H9 (cell line): Measurements from ENCODE around the gene MGRN1. TPM values are rescaled to one million over a fixed set of nuclear protein-coding genes. Genes with fewer than 3 reads are reported as not detected.

ENCODE experiments used
- DNase-seq: peaks from one replicate; pipeline ENCODE4 v3.0.0-alpha.2; 2017
- H2AFZ ChIP-seq: one replicate; pipeline ENCODE4 v1.6.1; 2013; ENCODE audit warnings: mild to moderate bottlenecking, low read length, control low read depth, moderate library complexity
- H2AK5ac ChIP-seq: 2 replicates; pipeline ENCODE4 v1.6.1; 2013; ENCODE audit warnings: low read length, control low read depth, mixed read lengths; ENCODE audit not compliant: insufficient read length
- H2BK120ac ChIP-seq: one replicate; pipeline ENCODE4 v1.6.1; 2013; ENCODE audit warnings: low read depth, mild to moderate bottlenecking, low read length, control low read depth, inconsistent platforms; ENCODE audit not compliant: poor library complexity, severe bottlenecking
- H2BK12ac ChIP-seq: 2 replicates; pipeline ENCODE4 v1.6.1; 2013; ENCODE audit warnings: low read length, control low read depth, mixed read lengths, low read depth; ENCODE audit not compliant: insufficient read length
- H2BK15ac ChIP-seq: 2 replicates; pipeline ENCODE4 v1.6.1; 2013; ENCODE audit warnings: low read depth, low read length, control low read depth
- H2BK20ac ChIP-seq: one replicate; pipeline ENCODE4 v1.6.1; 2013; ENCODE audit warnings: low read depth, mild to moderate bottlenecking, low read length, control low read depth, inconsistent platforms; ENCODE audit not compliant: poor library complexity, severe bottlenecking
- H2BK5ac ChIP-seq: 2 replicates; pipeline ENCODE4 v1.6.1; 2013; ENCODE audit warnings: low read length, control low read depth, mixed read lengths; ENCODE audit not compliant: insufficient read length
- H3K14ac ChIP-seq: 2 replicates; pipeline ENCODE4 v1.6.1; 2013; ENCODE audit warnings: low read length, control low read depth; ENCODE audit not compliant: insufficient read depth
- H3K18ac ChIP-seq: 2 replicates; pipeline ENCODE4 v1.6.1; 2013; ENCODE audit warnings: low read depth, mild to moderate bottlenecking, mixed read lengths, low read length, control low read depth; ENCODE audit not compliant: insufficient read length
- H3K23ac ChIP-seq: 2 replicates; pipeline ENCODE4 v1.6.1; 2013; ENCODE audit warnings: low read length, control low read depth, mixed read lengths, low read depth; ENCODE audit not compliant: insufficient read length
- H3K23me2 ChIP-seq: 2 replicates; pipeline ENCODE4 v1.6.1; 2013; ENCODE audit warnings: low read depth, mild to moderate bottlenecking, mixed read lengths, low read length, control low read depth; ENCODE audit not compliant: insufficient read length, poor library complexity, severe bottlenecking
- H3K27ac ChIP-seq: 2 replicates; pipeline ENCODE4 v1.5.1; 2013; ENCODE audit warnings: low read length, control low read depth, mixed read lengths, low read depth; ENCODE audit not compliant: insufficient read length
- H3K27me3 ChIP-seq: 2 replicates; pipeline ENCODE4 v1.6.1; 2013; ENCODE audit warnings: low read length, control low read depth, inconsistent platforms; ENCODE audit not compliant: insufficient read depth
- H3K4ac ChIP-seq: 2 replicates; pipeline ENCODE4 v1.6.1; 2013; ENCODE audit warnings: low read depth, mild to moderate bottlenecking, control low read depth, inconsistent platforms, low read length, moderate library complexity
- H3K4me1 ChIP-seq: 2 replicates; pipeline ENCODE4 v1.6.1; 2013; ENCODE audit warnings: low read length, control low read depth, inconsistent platforms; ENCODE audit not compliant: insufficient read depth
- H3K4me2 ChIP-seq: 2 replicates; pipeline ENCODE4 v1.6.1; 2013; ENCODE audit warnings: low read length, control low read depth, mixed read lengths; ENCODE audit not compliant: insufficient read length, insufficient read depth
- H3K56ac ChIP-seq: 2 replicates; pipeline ENCODE4 v1.6.1; 2013; ENCODE audit warnings: low read depth, mild to moderate bottlenecking, mixed read lengths, low read length, control low read depth; ENCODE audit not compliant: insufficient read length
- H3K79me1 ChIP-seq: 2 replicates; pipeline ENCODE4 v1.6.1; 2013; ENCODE audit warnings: low read depth, mild to moderate bottlenecking, moderate library complexity, low read length, control low read depth, inconsistent platforms; ENCODE audit not compliant: insufficient read depth, poor library complexity, severe bottlenecking
- H3K79me2 ChIP-seq: 2 replicates; pipeline ENCODE4 v1.6.1; 2013; ENCODE audit warnings: low read length, control low read depth, inconsistent platforms; ENCODE audit not compliant: insufficient read depth
- H3K9ac ChIP-seq: 2 replicates; pipeline ENCODE4 v1.6.1; 2013; ENCODE audit warnings: low read length, control low read depth, mixed read lengths; ENCODE audit not compliant: insufficient read length; ENCODE audit errors: extremely low read depth
- H3K9me3 ChIP-seq: one replicate; pipeline ENCODE4 v1.6.1; 2013; ENCODE audit warnings: low read depth, low read length, inconsistent platforms; ENCODE audit not compliant: control insufficient read depth
- H3T11ph ChIP-seq: one replicate; pipeline ENCODE4 v1.6.1; 2013; ENCODE audit warnings: mild to moderate bottlenecking, low read length, control low read depth, inconsistent platforms
- H4K20me1 ChIP-seq: one replicate; pipeline ENCODE4 v1.6.1; 2013; ENCODE audit not compliant: control insufficient read depth, insufficient read length, insufficient read depth
- H4K5ac ChIP-seq: 2 replicates; pipeline ENCODE4 v1.6.1; 2013; ENCODE audit warnings: low read depth, mild to moderate bottlenecking, mixed read lengths, low read length, control low read depth; ENCODE audit not compliant: insufficient read length
- H4K8ac ChIP-seq: replicated peaks from 2 replicates; pipeline ENCODE4 v1.6.1; 2013; ENCODE audit warnings: low read length, control low read depth, mixed read lengths, low read depth; ENCODE audit not compliant: insufficient read length
- H4K91ac ChIP-seq: 2 replicates; pipeline ENCODE4 v1.6.1; 2013; ENCODE audit warnings: low read depth, mild to moderate bottlenecking, moderate library complexity, mixed read lengths, low read length, control low read depth; ENCODE audit not compliant: insufficient read length
- H3K27ac Mint-ChIP-seq, 3 experiments: 2 replicates in 2 of 3; 3 replicates in 1 of 3; pipeline ENCODE4 v1.8.0; 2020 to 2021; ENCODE audit warnings: mixed read lengths in 3 of 3, mild to moderate bottlenecking in 1 of 3, moderate library complexity in 1 of 3
- H3K27me3 Mint-ChIP-seq: 2 replicates; pipeline ENCODE4 v1.8.0; 2021; ENCODE audit warnings: low read depth, mild to moderate bottlenecking, moderate library complexity, mixed read lengths
- H3K36me3 Mint-ChIP-seq, 3 experiments: 2 replicates in 2 of 3; 3 replicates in 1 of 3; pipeline ENCODE4 v1.8.0; 2020 to 2021; ENCODE audit warnings: low read depth in 3 of 3, mixed read lengths in 3 of 3; ENCODE audit not compliant: insufficient read depth in 1 of 3
- H3K4me1 Mint-ChIP-seq, 2 experiments: 2 replicates each; pipeline ENCODE4 v1.8.0; 2020; ENCODE audit warnings: mixed read lengths in 2 of 2
- H3K4me3 Mint-ChIP-seq, 2 experiments: 2 replicates in 1 of 2; 3 replicates in 1 of 2; pipeline ENCODE4 v1.8.0; 2020 to 2021; ENCODE audit warnings: mild to moderate bottlenecking in 2 of 2, mixed read lengths in 2 of 2, moderate library complexity in 1 of 2
- H3K9me3 Mint-ChIP-seq, 2 experiments: 2 replicates in 1 of 2; 3 replicates in 1 of 2; pipeline ENCODE4 v1.8.0; 2020; ENCODE audit warnings: mild to moderate bottlenecking in 2 of 2, mixed read lengths in 2 of 2, moderate library complexity in 1 of 2
- CTCF ChIP-seq: fragments of 200-600 bp; sonication (generic); conservative IDR thresholded peaks from 3 replicates; pipeline ENCODE4 v1.8.0; 2021; ENCODE audit warnings: antibody characterized with exemption, mild to moderate bottlenecking
- WGBS: extraction: QIAGEN DNeasy Blood & Tissue Kit; methylation state at CpG from one replicate; pipeline ENCODE4 v1.1.7; 2013; ENCODE audit warnings: missing lambda C conversion rate, low lambda C conversion rate, mixed read lengths; ENCODE audit not compliant: insufficient read length; ENCODE audit errors: extremely low coverage; 5-methylcytosine and 5-hydroxymethylcytosine counted together
- total RNA-seq: library from RNA; stranded (reverse); gene quantifications from 2 replicates; pipeline ENCODE4 v1.2.1, GENCODE V29; 2021

MGRN1 gene
- total RNA-seq, 1 experiment from 2014 or later, result 91.6 TPM

DNA sequence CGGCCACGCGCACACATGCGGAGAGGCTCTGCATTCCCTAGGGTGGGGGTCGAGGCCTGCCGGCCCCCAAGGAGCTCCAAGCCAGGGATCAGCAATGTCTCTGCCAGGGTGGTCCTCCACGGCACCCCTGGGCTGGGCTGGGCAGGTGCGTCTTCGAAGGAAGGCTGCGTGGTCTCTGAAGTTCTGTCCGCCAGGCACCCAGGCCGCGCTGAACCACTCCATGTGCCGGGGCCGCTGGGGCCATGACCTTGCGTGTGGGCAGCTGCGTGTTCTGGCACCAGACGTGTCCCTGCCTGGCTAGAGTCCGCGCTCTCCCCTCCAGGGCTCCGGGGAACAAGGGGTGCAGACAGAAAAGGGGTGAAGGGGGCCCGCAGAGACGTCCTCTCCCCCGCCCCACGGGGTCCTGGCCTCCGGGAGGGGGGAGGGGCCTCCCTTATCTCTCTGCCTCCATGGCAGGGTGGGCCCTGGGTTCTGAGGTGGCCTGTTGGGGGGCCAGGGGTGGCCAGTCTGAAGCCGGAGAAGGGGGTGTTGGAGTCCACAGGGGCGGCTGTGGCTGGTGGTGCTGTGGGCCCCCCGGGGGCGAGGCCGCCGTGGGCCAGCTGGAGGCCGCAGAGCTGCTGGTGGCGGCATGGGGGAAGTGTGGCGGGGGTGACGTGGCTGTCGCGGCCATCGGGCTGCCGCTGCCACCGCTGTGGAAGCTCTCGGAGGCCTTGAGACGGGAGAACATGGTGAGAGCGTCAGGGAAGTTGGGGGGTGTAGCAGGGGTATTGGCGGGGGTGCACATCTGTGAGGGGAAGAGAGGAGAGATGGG is 15.2 kb upstream of the MGRN1 start:
- Histone ChIP-seq H2BK15ac (no peak overlapping the region), H3K23ac (no peak overlapping the region), H4K20me1 (no peaks in the 10 kb centered on the region), H2BK120ac (no peak overlapping the region), H4K91ac (no peak overlapping the region), H3K4me2 (no peak overlapping the region), H3K27ac (no peak overlapping the region), H2AK5ac (no peak overlapping the region), H3K79me1 (peaks cover 7% of the 10 kb centered on the region), H3K79me2 (peaks cover 20% of the 10 kb centered on the region; the same call in 1 of the 2 replicates), H2BK5ac (no peak overlapping the region), H3K14ac (no peak overlapping the region; the same call in 1 of the 2 replicates), H2BK12ac (no peak overlapping the region), H3K18ac (no peak overlapping the region), H3K23me2 (peaks cover 8% of the 10 kb centered on the region), H2BK20ac (no peak overlapping the region), H3T11ph (no peak overlapping the region), H3K56ac (no peak overlapping the region), H3K4ac (no peak overlapping the region), H4K5ac (no peak overlapping the region), H3K4me1 (no peaks in the 10 kb centered on the region), H2AFZ (no peak overlapping the region), H3K27me3 (no peaks in the 10 kb centered on the region), H3K9me3 (no peaks in the 10 kb centered on the region), H4K8ac (no peak overlapping the region), H3K9ac (no peak overlapping the region)
- Mint-ChIP-seq H3K4me3 (no peak overlapping the region), H3K36me3 (peaks cover 0 to 25% (median 6%) of the 10 kb centered on the region in 3 experiments; a peak in 4 of 7 replicates), H3K27me3 (no peaks in the 10 kb centered on the region), H3K4me1 (peaks cover 10 to 14% of the 10 kb centered on the region in 2 experiments), H3K27ac (no peak overlapping the region), H3K9me3 (no peaks in the 10 kb centered on the region)
- no peak for TF ChIP-seq CTCF
- WGBS, result no CpG with 5 or more reads among the region's 45 CpGs
- DNase-seq, result no peak
